ENCODE measurements around the gene KDM1B.
"Not testable (repeated sequence)": the region's sequence is repeated elsewhere in the genome, so short reads cannot be mapped to it uniquely, and the experiment has no call there.

Gene KDM1B

DNA sequence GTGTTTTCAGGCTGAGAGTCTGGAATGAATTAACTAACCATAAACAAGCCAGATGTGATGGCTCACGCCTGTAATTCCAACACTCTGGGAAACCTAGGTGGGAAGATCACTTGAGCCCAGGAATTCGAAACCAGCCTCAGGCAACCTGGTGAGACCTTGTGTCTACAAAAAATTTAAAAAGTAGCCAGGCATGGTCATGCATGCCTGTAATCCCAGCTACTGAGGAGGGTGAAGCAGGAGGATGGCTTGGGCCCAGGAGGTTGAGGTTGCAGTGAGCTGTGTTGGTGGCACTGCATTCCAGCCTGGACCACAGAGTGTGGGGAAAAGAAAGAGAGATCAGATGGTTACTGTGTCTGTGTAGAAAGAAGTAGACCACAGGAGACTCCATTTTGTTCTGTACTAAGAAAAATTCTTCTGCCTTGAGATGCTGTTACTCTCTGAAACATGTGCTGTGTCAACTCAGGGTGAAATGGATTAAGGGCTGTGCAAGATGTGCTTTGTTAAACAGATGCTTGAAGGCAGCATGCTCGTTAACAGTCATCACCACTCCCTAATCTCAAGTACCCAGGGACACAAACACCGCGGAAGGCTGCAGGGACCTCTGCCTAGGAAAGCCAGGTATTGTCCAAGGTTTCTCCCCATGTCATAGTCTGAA lies 71.4 kb downstream of the KDM1B start:
- Mint-ChIP-seq H3K4me1 (peaks cover 16% of the 10 kb centered on the region), H3K9me3 (peaks cover 0 to 19% of the 10 kb centered on the region in 2 donors)
- not testable (repeated sequence) for DNase-seq, H3K4me3 Mint-ChIP-seq, H3K27ac Mint-ChIP-seq, H3K27me3 Mint-ChIP-seq, ATAC-seq

DNA sequence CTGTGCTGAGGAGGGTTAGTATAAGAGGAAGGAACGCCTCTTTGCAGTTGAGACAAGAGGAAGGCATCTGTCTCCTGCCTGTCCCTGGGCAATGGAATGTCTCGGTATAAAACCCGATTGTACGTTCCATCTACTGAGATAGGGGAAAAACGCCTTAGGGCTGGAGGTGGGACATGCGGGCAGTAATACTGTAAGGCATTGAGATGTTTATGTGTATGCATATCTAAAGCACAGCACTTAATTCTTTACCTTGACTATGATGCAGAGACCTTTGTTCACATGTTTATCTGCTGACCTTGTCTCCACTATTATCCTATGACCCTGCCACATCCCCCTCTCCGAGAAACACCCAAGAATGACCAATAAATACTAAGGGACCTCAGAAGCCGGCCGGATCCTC lies 71.9 kb downstream of the KDM1B start:
- ATAC-seq, result not testable (repeated sequence)
- peaks cover 16% of the 10 kb centered on the region for H3K4me1 Mint-ChIP-seq

DNA sequence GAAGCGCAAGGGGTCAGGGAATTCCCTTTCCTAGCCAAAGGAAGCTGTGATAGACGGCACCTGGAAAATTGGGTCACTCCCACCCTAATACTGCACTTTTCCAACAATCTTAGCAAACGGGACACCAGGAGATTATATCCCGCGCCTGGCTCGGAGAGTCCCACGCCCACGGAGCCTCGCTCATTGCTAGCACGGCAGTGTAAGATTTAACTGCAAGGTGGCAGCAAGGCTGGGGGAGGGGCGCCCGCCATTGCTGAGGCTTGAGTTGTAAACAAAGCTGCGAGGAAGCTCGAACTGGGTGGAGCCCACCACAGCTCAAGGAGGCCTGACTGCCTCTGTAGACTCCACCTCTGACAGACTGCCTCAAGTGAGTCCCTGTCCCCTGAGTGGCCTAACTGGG lies 73.4 kb downstream of the KDM1B start:
- Mint-ChIP-seq H3K4me1 (peaks cover 16% of the 10 kb centered on the region), H3K9me3 (peaks cover 11 to 31% of the 10 kb centered on the region in 2 donors)
- not testable (repeated sequence) for H3K27me3 Mint-ChIP-seq, DNase-seq, ATAC-seq, H3K27ac Mint-ChIP-seq, H3K4me3 Mint-ChIP-seq

More for the DNA sequence above, 71.9 kb downstream of the KDM1B start:
- DNase-seq, H3K27me3 Mint-ChIP-seq, H3K4me3 Mint-ChIP-seq: not testable (repeated sequence)
- Mint-ChIP-seq H3K9me3 (peaks cover 5 to 24% of the 10 kb centered on the region in 2 donors), H3K27ac (peak overlapping the region in 1 of 2 donors; percentile 57)

DNA sequence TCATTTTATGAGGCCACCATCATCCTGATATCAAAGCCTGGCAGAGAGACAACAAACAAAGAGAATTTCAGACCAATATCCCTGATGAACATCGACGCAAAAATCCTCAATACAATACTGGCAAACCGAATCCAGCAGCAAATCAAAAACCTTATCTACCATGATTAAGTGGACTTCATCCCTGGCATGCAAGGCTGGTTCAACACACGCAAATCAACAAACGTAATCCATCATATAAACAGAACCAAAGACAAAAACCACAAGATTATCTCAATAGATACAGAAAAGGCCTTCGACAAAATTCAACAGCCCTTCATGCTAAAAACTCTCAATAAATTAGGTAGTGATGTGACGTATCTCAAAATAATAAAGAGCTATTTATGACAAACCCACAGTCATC lies 76.6 kb downstream of the KDM1B start:
- not testable (repeated sequence) for H3K4me3 Mint-ChIP-seq, ATAC-seq

DNA sequence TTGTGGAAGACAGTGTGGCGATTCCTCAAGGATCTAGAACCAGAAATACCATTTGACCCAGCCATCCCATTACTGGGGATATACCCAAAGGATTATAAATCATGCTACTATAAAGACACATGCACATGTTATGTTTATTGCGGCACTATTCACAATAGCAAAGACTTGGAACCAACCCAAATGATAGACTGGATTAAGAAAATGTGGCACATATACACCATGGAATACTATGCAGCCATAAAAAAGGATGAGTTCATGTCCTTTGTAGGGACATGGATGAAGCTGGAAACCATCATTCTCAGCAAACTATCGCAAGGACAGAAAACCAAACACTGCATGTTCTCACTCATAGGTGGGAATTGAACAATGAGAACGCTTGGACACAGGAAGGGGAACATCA lies 78.5 kb downstream of the KDM1B start:
- not testable (repeated sequence) for ATAC-seq, H3K4me3 Mint-ChIP-seq, H3K27me3 Mint-ChIP-seq, H3K27ac Mint-ChIP-seq, DNase-seq
- Mint-ChIP-seq H3K9me3 (peaks cover 20 to 42% of the 10 kb centered on the region in 2 donors), H3K4me1 (peaks cover 22% of the 10 kb centered on the region)

More for the DNA sequence above, 76.6 kb downstream of the KDM1B start:
- not testable (repeated sequence) for H3K27ac Mint-ChIP-seq, DNase-seq, H3K27me3 Mint-ChIP-seq
- Mint-ChIP-seq H3K4me1 (peaks cover 22% of the 10 kb centered on the region), H3K9me3 (peaks cover 20 to 42% of the 10 kb centered on the region in 2 donors)

DNA sequence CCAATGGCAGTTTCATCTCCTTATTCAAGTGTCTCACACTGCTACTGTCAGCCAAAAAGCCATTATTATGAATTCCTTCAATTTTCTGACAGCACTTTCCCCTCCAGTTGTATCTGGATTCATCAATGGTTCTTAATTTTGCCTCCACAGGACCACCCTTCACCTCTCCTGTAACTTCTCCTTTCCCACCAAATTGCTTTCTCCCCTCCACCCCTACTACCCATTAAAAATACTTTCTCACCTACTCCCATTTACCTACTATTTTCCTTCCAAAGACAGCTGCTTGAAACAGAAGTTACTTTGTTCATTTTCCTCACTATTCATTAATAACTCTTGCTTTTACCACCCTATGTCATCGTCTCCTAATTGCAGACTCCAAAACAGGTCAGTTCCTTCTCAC lies 79.3 kb downstream of the KDM1B start:
- H3K27me3 Mint-ChIP-seq, result no peaks in the 10 kb centered on the region
- no peak for ATAC-seq
- peak overlapping the region in 1 of 2 donors; percentile 61 for H3K27ac Mint-ChIP-seq
- peaks cover 20 to 37% of the 10 kb centered on the region in 2 donors for H3K9me3 Mint-ChIP-seq
- peaks cover 18% of the 10 kb centered on the region for H3K4me1 Mint-ChIP-seq
- H3K4me3 Mint-ChIP-seq, result no peak overlapping the region
- no peak for DNase-seq

DNA sequence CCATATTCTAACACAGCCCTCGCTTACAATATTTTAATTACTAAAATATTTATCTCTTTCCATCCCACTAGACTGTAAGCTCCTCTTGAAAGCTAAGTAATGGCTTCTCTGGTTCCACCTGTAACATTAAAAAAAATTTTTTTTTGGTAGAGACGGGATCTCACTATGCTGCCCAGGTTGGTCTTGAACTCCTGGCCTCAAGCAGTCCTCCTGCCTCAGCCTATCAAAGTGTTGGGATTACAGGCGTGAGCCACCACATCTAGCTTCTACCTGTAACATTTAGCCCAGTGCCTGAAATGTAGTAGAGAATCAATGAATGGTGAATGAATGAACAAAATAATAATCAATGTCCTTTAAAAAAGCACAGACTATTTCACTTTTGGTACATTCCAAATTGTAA lies 80.3 kb downstream of the KDM1B start:
- Mint-ChIP-seq H3K9me3 (peaks cover 20 to 34% of the 10 kb centered on the region in 2 donors), H3K4me3 (no peak overlapping the region), H3K27me3 (no peaks in the 10 kb centered on the region), H3K27ac (no peak overlapping the region), H3K4me1 (peaks cover 17% of the 10 kb centered on the region)
- DNase-seq (no peak), ATAC-seq (no peak)

DNA sequence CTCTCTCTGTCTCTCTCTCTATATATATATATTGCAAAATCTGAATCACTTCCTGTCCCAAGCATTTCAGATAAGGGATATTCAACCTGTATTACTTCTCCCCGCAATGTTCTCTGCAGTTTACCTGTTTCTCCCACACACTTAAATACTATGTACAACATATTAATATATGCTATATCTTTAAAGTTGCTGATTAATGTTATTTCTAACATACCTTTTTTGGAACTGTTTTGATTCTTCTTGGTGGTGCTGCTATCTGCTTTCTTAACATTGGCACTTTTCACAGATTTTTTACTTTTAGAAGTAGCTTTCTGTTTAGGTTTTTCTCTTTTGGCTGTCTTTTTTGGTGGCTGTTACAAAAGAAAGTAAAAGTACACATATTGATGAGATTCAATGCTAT lies 81.9 kb downstream of the KDM1B start:
- no peak for ATAC-seq
- Mint-ChIP-seq H3K4me1 (peaks cover 21% of the 10 kb centered on the region), H3K27me3 (no peaks in the 10 kb centered on the region), H3K9me3 (peaks cover 15 to 18% of the 10 kb centered on the region in 2 donors), H3K4me3 (no peak overlapping the region), H3K27ac (no peak overlapping the region)
- DNase-seq, result no peak

DNA sequence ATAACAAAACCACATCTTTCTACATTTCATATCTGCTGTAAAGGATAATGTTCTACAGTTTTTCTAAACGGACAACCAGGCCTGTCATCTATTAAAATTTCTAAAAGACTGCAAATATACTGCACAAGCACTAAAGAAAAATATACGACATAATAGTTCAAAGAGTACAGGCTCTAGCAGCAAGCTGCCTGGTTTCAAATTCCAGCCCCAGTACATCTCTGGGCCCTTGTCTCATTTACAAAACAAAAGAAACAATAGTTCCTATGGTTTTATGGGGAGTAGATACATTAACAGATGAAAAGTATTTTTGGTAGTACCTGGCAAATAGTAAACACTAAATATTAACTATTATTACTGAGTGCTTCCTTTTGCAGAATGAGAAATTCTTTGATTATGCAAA lies 85.0 kb downstream of the KDM1B start:
- Mint-ChIP-seq H3K27ac (no peak overlapping the region), H3K27me3 (no peaks in the 10 kb centered on the region), H3K4me3 (no peak overlapping the region), H3K9me3 (peaks cover 0 to under 1% of the 10 kb centered on the region in 2 donors), H3K4me1 (peaks cover 45% of the 10 kb centered on the region)
- DNase-seq (no peak), ATAC-seq (no peak)

DNA sequence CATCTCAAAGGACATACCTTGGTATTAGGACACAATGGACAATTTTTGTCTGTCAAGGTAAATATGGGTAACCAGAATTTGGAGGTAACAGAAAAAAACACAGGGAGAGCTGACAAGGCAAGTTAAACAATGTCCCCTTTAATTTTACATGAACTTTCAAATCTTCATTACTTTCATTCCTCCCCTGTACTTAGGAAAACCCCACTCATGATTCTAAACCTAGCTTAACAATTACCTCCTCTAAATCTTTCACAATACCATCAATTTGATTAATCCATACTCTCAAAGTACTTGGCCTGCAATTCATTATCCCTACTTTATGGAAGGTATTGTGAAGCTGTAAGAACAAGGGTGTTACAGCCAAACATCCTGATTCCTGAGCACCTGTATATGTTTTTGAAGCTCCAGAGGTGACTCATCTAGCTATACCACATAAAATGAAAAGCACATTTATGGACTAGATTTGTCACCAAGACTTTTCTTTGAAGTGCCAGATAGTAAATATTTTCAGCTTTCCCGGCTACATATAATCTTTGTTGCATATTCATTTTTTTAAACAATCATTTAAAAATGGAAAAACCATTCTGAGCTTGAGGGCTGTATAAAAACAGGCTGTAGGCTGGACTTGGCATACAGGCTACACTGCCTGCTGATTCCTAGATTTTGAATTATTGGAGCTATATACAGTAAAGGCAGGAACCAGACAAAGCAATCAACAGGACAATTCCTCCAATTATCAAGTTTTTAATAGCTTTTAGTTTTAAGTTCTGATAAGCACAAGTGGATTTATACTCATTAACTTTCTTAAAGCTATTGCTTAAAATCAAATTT lies 86.2 kb downstream of the KDM1B start:
- no peak for ATAC-seq
- Mint-ChIP-seq H3K4me1 (peaks cover 55% of the 10 kb centered on the region), H3K9me3 (peaks cover 0 to 8% of the 10 kb centered on the region in 2 donors), H3K27ac (peak overlapping the region in 1 of 2 donors; percentile 65), H3K4me3 (no peak overlapping the region), H3K27me3 (no peaks in the 10 kb centered on the region)
- no peak for DNase-seq

DNA sequence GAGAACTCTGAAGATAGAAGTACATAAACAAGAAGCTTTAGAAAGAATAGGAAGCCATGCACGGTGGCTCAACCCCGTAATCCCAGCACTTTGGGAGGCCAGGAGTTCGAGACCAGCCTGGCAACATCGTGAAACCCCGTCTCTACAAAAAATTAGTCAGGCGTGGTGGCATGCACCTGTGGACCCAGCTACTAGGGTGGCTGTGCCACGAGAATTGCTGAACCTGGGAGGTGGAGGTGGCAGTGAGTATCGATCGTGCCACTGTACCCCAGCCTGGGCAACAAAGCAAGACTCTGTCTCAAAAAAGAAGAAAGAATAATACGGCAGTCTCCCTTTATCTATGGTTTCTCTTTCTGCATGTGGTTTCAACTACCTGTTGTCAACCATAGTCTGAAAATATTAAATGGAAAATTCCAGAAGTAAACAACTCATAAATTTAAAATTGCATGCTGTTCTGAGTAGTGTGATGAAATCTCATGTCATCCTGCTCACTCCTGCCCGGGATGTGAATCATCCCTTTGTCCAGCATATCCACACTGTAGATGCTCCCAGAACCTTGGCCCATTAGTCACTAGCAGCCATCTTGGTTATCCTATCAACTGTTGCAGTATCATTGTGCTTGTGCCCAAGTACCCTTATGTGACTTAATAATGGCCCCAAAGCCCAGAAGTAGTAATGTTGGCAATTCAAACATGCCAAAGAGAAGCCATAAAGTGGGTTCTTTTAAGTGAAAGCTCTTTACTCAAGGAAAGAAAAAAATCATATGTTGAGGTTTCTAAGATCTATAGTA lies 87.0 kb downstream of the KDM1B start:
- DNase-seq (no peak), ATAC-seq (no peak)
- Mint-ChIP-seq H3K27me3 (no peaks in the 10 kb centered on the region), H3K27ac (peak overlapping the region; percentile 50 to 65), H3K9me3 (peaks cover 0 to 8% of the 10 kb centered on the region in 2 donors), H3K4me3 (peak overlapping the region; percentile 39 to 54), H3K4me1 (peaks cover 55% of the 10 kb centered on the region)

DNA sequence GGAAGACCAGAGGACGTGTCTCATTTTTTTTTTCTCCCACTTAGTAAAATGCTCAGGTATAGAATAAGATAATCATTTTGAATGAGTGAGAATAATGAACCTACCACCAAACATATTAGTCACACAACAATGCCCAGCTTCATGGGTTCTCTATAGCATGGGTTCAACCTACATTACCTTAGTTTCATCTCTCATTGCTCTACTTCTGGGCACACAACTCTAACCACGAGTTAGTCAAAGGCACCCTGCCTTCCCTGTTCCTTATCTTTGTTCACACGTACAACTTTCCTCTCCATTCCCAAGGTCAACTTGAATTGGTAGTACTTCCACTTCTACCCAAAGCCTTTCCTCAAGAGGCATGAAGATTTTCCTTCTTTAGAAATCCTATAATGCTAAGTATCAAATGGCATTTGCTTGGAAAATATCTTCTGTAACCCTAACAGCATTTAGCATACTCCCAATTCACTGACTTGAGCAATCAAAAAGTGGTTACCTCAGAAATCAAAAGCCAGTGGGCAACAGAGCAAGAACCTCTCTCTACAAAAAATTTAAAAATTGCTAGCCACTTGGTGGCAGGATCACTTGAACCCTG lies 88.2 kb downstream of the KDM1B start:
- H3K4me3 Mint-ChIP-seq, result no peak overlapping the region
- no peak overlapping the region for H3K27ac Mint-ChIP-seq
- no peaks in the 10 kb centered on the region for H3K27me3 Mint-ChIP-seq
- ATAC-seq (peak; percentile 75), DNase-seq (no peak)
- peaks cover 56% of the 10 kb centered on the region for H3K4me1 Mint-ChIP-seq
- peaks cover 0 to 8% of the 10 kb centered on the region in 2 donors for H3K9me3 Mint-ChIP-seq

DNA sequence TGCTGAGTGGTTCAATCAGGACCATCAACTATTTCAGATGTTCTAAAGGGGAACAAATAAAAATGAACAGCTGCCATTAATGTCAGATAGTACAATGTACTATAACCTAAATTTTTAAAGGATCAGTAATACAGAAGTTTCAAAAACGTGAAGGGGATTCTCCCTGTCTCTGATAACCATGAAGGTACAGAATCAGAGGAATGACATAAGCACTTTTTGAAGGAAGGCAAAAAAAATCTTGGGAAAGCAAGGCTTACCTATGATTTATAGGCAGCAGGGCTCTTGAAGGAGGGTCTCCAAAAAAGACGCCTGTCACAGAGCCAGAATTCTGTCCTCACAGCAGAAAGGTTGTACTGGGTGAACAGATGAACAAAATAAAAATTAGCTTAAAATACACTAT lies 89.0 kb downstream of the KDM1B start:
- Mint-ChIP-seq H3K9me3 (peaks cover 0 to 8% of the 10 kb centered on the region in 2 donors), H3K4me3 (no peak overlapping the region), H3K27me3 (no peaks in the 10 kb centered on the region), H3K4me1 (peaks cover 65% of the 10 kb centered on the region), H3K27ac (no peak overlapping the region)
- ATAC-seq (no peak), DNase-seq (no peak)

DNA sequence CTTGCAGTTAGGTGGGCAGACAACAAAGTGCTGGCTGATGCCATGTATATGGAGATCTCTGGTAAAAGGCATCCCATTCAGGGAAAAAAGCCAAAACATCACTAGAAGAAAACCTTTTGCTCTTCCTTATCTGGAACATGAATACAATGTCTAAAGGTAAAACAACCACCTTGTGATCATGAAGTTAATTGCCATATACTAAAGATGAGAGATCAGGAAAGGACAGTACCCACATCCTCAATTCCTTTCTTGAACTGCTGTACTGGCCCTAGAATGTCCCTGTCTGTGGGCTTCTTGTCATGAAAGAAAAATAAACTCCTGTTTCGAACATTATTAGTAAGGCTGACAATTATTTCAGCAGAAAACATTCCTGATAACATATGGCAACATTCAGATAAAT lies 89.9 kb downstream of the KDM1B start:
- peaks cover 0 to 8% of the 10 kb centered on the region in 2 donors for H3K9me3 Mint-ChIP-seq
- DNase-seq (no peak), ATAC-seq (no peak)
- H3K27ac Mint-ChIP-seq, result no peak overlapping the region
- H3K4me1 Mint-ChIP-seq, result peaks cover 68% of the 10 kb centered on the region
- no peak overlapping the region for H3K4me3 Mint-ChIP-seq
- no peaks in the 10 kb centered on the region for H3K27me3 Mint-ChIP-seq

DNA sequence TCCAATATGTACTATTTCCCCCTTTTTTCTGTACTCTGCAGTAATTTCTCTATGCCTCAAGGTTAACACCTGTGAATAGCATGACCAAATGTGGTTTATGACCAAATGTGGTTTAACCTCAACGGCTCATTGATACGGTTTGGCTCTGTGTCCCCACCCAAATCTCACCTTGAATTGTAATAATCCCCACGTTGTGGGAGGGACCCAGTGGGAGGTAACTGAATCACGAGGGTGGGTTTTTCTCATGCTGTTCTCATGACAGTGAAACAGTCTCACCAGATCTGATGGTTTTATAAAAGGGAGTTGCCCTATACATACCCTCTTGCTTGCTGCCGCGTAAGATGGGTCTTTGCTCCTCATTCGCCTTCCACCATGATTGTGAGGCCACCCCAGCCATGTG lies 90.4 kb downstream of the KDM1B start:
- ATAC-seq, result peak; percentile 91
- Mint-ChIP-seq H3K4me3 (peak overlapping the region; percentile 15 to 38), H3K27me3 (no peaks in the 10 kb centered on the region), H3K9me3 (peaks cover 0 to 8% of the 10 kb centered on the region in 2 donors), H3K27ac (peak overlapping the region; percentile 27 to 36), H3K4me1 (peaks cover 68% of the 10 kb centered on the region)
- DNase-seq, result peak; percentile 40 to 72

All from stimulated activated naive CD8-positive, alpha-beta T cell treated with anti-CD3 and anti-CD28 coated beads, Interleukin-15, amount 100 ng/mL, for 72 hours (primary cell).